Bone marrow (tissue), 2 donors: ENCODE results near the gene LRRFIP1.

ENCODE experiments used
- DNase-seq, 2 donors: peaks; one replicate each; lab custom pipeline; 2025; lab: John Stamatoyannopoulos, UW

LRRFIP1 gene

GRCh38 chr2:237701859-237702390, 74.5 kb downstream of the LRRFIP1 start:
- no peak for DNase-seq

DNA sequence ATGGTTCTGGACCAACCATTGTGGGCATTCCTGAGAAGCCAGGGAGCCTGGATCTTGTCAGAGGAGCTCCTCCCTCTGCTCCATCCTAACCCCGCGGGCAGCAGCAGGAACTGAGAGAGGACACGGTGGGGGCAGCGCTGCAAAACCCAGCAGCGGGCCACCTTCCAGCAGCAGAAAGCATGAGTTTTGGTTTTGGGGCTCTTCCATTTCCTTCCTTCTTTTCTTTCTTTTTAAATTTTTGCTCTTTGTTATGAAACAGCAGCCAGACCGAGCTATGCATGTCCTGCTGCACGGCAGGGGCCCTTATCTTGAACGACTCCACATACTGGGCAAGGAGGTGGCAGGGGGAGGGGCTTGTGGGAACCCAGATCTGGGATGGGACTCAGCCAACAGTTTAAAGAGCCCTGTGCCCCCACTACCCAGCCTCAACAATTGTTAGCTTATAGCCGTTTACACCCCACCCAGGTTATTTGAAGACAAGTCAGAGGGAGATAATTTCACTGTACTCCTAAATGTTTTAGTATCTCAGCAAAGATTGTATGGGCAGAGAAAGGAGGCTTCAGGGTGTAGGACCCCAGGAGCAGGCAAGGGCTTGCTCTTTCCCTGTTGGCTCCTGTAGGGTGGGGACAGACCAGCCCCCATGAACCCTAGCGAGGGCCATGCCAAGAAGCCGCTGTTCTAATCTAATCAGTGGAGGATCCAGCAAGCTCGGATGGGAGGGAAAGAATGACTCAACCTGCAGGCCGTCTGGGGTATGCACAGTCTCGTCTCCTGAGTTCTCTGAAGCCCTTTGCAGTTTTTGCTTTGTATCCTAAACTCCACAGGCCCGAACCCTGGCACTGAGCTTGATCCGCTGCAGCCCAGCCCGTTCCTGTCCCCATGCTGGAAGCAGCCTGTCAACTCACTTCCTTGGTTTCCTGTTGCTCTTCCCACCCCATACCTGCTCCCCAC, 75.3 kb downstream of the LRRFIP1 start:
- peak in 1 of 2 donors; percentile 43 for DNase-seq

DNA sequence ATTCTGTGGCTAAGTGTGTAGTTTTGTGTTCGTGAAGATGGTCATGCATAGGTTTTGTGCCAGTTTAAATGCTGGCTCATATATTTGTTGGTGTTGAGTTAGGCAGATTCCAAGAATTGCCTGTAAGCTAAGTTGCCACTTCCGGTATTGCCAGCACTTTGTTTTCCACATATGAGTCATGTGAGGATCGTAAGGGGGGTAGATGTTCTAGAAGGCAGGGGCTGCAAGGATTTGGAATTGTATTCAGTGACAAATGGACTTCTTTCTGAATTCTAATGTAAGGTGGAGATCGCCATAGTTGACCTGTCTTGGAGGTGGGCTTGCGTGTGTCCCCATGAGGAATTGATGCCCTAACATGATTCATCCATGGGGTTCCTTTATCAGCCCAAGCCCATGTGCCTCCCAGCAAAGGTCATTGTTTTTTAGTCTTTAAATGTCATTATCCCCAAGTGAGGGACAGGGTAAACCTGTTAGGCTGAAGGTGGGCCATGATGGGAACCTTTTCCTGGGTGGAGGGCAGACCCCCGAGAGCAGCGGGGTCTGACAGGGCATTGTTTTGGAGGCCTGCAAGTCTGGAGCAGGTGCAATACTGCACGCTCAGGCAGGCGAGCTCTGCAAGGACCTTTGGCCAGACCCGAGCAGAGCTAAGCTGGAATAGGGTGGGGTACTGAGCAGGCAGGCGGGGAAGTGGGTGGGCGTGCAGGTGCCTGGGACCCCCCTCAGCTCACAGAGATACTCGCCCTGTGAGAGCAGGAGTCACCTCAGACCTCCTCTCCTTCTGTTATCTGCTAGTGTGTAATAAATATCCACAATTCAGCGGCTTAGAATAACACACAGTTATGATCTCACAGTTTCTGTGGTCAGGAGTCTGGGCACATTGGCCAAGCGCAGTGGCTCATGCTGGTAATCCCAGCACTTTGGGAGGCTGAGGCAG, 77.4 kb downstream of the LRRFIP1 start:
- no peak for DNase-seq

- no peak for DNase-seq
Measured at GRCh38 chr2:237706257-237706656, 78.9 kb downstream of the LRRFIP1 start.

GRCh38 chr2:237708065-237708398, 80.6 kb downstream of the LRRFIP1 start:
- DNase-seq, result no peak

- no peak for DNase-seq
Measured at GRCh38 chr2:237708491-237708890, 81.1 kb downstream of the LRRFIP1 start.

DNA sequence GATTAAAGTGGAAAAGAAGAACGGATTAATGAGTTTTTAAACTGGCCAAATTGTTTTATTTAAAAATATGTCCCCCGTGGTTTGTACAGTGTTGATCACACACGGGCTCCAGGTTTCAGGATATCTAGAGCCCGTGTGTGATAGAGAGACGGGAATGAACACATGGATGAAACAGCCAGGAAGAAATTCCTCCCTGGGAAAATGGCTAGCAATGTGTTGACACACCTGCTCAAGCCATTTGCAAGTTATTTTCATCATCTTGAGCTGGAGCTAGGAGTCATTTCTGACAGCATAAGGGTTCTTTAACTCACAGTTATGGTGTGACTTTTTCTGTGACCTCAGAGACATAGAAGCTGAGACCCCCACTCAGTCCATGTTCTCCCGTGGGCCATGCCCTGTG, 81.6 kb downstream of the LRRFIP1 start:
- no peak for DNase-seq

DNA sequence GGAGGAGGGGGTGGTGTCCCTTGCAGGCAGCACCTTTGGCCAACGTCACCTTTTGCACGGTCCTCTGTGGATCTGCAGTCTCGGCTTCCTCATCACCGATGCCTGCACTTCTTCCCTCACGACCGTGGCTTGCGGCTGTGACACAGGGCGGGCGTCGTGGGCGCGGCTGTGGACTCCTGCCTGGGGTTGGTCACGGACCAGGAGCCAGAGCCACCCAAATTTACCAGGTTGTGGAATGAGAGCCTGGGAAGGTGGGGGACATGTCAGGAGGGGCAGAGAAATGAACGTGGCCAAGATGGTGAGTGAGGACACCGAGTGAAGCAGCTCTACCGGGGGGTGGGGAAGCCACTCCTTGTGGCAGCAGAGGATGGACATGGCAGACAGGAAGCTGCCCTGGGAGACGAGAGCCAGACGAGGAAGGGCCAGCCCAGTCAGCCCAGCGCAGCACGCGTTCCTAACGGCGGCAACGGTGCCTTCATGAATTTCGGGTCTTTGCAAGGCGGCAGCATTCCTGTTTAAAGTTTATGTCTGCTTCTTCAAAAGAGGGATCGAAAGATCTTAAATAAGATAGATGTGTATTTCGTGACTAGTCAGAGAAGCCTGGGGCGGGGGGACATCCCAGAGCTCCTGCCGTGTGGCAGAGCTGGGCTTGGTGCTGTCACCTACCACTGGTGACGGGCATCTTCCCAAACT, 84.2 kb downstream of the LRRFIP1 start:
- no peak for DNase-seq

DNA sequence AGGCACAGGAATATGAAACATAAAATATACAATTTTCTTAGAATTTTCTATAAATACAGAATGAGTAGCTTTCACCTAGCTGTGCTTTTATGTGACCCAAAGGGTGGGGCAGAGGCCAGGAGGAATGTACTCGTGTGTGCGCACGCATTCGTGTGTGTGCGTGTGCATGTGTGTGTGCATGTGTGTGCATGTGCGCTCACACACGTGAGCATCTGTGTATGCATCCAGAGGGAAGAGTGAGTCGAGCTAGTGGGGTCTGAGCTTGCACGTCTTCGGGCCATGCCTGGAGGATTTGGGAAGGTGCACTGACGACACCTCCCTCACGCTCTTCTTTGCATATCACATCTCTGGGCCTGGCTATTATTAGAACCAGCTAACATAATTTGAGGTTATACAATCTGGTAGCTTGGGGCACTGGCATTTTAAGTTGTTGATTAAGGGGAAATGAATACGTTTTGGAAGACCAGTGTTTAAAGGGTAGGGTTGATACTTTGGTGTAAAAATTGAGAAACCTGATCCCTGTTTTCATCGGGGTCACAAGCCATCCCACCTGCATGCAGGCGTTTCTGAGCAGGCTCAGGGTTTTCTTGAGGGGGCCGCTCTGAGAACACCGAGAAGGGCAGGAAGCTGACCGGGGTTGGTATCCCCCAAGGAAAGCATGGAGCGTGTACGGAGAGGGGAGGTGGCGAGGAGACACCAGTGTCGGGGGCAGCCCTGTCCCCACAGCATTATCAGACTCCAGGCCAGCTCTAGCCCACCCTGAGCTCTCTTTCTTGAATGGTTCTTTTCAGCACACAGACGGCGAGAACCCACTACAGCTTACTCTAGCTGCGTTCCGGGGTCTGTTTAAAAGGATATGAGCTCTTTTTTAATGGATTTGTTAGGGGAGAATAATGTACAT, 85.3 kb downstream of the LRRFIP1 start:
- no peak for DNase-seq

DNA sequence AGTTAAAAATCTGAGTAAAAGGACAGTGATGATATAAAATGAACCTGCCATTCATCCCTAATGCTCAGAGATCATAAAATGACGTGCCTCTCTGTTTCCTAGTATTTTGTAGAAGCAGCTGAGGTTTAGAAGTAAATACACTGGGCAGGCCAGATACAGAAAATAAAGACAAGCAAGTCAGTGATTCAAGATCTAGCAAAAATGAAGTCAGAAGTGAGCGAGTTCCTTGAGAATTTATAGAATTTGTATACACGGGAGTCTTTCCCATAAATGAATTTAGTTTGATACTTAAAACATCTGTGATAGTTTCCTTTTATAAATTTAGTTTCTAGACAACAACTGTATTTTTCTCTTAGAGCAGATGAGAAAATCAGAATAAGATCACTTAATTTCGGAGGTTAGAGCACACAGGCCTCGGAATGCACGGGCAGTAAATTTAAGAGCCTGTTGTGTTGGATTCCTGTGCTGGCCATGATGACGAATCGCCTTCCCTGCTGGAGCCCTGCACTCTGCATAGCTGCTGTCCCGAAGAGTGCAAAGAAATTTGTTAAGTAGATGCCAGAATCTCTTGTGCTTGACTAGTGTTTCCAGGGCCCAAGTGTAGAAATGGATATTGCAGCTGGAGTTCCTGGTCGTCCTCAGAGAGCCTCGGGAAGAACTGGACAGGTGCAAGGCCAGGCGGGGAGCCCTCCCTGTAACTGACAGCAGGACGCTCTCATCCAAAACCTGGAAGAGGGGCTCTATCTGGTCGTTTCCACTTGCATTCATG, 87.5 kb downstream of the LRRFIP1 start:
- no peak for DNase-seq

- peak in 1 of 2 donors; percentile 17 for DNase-seq
Measured at GRCh38 chr2:237715459-237715947, 88.1 kb downstream of the LRRFIP1 start.

DNA sequence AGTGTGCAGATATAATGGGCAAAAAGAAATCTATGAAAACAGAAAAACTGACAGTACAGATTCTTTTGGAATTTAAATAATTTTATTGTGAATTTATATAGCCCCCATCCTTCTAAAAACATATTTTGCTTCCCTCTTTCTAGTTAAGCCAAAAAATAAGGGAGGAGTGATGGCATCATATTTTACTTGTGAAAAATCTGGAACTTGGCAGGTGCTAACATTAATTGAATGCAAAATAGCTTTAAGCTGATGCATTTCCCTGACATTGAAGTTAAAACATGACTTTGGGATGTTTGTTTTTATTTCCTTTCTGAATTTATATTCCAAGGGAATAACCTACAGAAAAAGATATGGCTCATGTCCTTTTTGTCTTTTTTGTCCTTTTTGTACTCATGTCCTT, 88.6 kb downstream of the LRRFIP1 start:
- DNase-seq, result no peak

- DNase-seq, result no peak
Measured at GRCh38 chr2:237717366-237718276, 90.2 kb downstream of the LRRFIP1 start.

- DNase-seq, result no peak
Measured at GRCh38 chr2:237718277-237718634, 90.9 kb downstream of the LRRFIP1 start.

GRCh38 chr2:237720444-237720843, 93.1 kb downstream of the LRRFIP1 start:
- DNase-seq, result no peak

DNA sequence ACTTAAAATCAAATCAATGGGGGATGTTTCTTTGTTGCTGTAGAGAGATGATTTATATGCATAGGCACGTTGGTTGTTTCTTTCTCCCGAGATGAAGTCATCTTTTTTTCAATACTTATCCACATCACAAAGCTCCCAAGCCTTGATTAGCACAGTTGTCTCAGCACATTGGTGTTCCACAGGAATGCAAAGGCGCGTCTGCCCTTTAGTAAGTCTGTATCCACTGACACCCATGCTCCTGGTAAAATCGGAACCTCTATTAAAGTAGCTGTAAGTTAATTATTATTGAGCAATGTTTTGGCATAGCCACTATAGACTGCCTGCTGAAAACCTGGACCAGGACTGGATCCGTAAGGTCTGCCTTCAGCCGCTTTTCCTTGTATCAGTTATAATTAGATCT, 93.6 kb downstream of the LRRFIP1 start:
- no peak for DNase-seq

GRCh38 chr2:237721458-237721857, 94.1 kb downstream of the LRRFIP1 start:
- no peak for DNase-seq

GRCh38 chr2:237722616-237723015, 95.2 kb downstream of the LRRFIP1 start:
- no peak for DNase-seq

GRCh38 chr2:237723023-237723422, 95.6 kb downstream of the LRRFIP1 start:
- DNase-seq, result no peak
